ENCODE data around the gene SPTBN1. TPM values are rescaled to one million over a fixed set of nuclear protein-coding genes. Genes with fewer than 3 reads are reported as not detected.

SPTBN1 gene
- total RNA-seq, 6 experiments from 2014 or later, result 128 to 169 (median 159) TPM

DNA sequence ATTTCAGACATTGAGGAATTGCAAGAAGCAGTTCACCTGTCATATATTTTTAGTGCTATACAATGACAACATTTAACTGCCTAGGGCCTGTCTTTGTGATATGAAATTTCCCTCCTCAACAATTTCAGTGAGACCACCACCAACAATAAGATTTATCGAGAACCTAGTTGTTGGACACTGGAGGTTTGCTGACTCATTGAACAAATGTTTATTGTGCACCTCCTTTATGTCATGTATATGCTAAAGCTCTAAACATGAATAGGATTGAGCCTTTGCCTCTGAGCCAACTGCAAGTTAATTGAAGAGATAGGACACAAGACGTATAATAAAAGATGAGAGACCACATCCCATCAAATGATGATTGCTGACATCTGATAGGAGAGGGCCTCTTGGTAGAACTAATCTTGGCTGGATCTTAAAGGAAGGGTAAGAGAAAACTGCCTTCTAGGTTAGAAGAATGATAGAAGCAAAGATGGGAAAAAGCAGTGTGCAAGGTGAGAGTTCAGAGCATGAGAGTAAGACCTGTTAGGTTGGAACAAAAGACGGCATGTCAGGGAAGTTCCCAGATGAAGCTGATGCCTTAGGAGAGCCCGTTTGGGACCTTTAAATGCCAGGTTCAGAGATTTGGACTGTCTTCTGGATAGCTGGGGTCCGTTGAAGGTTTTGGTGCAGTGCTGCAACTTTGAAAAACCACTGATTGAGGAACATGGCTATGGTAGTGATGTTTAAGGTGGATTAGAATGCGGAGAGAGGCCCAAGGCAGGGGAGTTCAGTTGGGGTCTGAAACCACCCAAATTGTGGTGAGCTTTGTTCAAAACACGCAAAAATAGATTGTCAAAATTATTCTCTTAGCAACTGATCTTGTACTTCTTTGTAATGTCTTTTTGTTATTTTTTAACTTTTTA is 134.3 kb downstream of the SPTBN1 start:
- Mint-ChIP-seq H3K36me3 (ENCODE audit: low read depth) (peaks cover 12% of the 10 kb centered on the region), H3K4me3 (no peak overlapping the region), H3K27me3 (ENCODE audit: insufficient read depth) (peaks cover 3% of the 10 kb centered on the region; the same call in 1 of the 2 replicates), H3K4me1 (ENCODE audit: low read depth) (peaks cover 43% of the 10 kb centered on the region), H3K27ac (no peak overlapping the region), H3K9me3 (no peaks in the 10 kb centered on the region)
- DNase-seq, result no peak
- TF ChIP-seq, protein P1, sequence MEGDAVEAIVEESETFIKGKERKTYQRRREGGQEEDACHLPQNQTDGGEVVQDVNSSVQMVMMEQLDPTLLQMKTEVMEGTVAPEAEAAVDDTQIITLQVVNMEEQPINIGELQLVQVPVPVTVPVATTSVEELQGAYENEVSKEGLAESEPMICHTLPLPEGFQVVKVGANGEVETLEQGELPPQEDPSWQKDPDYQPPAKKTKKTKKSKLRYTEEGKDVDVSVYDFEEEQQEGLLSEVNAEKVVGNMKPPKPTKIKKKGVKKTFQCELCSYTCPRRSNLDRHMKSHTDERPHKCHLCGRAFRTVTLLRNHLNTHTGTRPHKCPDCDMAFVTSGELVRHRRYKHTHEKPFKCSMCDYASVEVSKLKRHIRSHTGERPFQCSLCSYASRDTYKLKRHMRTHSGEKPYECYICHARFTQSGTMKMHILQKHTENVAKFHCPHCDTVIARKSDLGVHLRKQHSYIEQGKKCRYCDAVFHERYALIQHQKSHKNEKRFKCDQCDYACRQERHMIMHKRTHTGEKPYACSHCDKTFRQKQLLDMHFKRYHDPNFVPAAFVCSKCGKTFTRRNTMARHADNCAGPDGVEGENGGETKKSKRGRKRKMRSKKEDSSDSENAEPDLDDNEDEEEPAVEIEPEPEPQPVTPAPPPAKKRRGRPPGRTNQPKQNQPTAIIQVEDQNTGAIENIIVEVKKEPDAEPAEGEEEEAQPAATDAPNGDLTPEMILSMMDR (IDR thresholded peaks at IDR 0.05), result no peak

DNA sequence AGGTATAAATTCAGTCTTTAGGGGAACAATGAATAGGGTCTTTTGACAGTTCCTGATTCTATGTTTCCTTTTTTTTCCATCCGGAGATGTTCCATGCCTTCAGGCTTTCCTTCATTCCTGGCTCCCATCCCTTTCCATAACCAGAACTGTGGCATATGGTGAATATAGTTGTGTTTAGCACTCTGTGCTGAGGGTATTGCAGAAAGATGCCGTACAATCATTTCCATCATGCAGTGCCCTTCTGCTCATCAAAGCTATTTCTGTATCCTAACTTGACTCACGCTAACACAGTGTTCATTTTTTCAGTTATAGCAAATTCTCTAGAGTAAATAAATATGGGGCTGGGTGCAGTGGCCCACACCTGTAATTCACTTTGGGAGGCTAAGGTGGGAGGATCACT is 135.4 kb downstream of the SPTBN1 start:
- TF ChIP-seq, protein P1 (IDR thresholded peaks at IDR 0.05), result no peak
- Mint-ChIP-seq H3K27ac (no peak overlapping the region), H3K9me3 (no peaks in the 10 kb centered on the region), H3K4me3 (no peak overlapping the region), H3K36me3 (ENCODE audit: low read depth) (peaks cover 20% of the 10 kb centered on the region), H3K4me1 (ENCODE audit: low read depth) (peaks cover 34% of the 10 kb centered on the region), H3K27me3 (ENCODE audit: insufficient read depth) (peaks cover 3% of the 10 kb centered on the region; the same call in 1 of the 2 replicates)
- no peak for DNase-seq

DNA sequence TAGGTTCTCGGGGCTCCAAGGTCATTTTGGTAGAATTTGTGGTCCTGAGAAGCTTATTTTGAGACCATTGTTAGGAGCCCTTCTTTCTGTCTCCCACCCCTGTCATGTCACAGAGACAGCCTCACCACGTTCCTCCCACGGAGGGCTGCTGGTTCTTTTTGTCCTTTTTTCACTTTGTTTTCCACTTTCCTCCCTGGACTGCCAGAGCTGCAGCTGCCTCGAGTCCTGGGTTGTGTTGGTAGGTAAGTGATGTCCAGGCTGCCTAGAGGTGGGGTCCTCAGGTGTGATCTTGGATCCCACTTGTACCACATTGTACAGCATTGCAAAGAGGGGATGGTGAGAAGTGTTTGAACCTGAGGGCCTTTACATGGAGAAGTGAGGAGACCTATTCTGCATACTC is 137.1 kb downstream of the SPTBN1 start:
- Mint-ChIP-seq H3K27ac (no peak overlapping the region), H3K27me3 (ENCODE audit: insufficient read depth) (no peaks in the 10 kb centered on the region), H3K4me3 (no peak overlapping the region), H3K9me3 (no peaks in the 10 kb centered on the region), H3K4me1 (ENCODE audit: low read depth) (peaks cover 21% of the 10 kb centered on the region), H3K36me3 (ENCODE audit: low read depth) (peaks cover 28% of the 10 kb centered on the region)
- TF ChIP-seq, protein P1 (IDR thresholded peaks at IDR 0.05), result no peak
- DNase-seq, result no peak

DNA sequence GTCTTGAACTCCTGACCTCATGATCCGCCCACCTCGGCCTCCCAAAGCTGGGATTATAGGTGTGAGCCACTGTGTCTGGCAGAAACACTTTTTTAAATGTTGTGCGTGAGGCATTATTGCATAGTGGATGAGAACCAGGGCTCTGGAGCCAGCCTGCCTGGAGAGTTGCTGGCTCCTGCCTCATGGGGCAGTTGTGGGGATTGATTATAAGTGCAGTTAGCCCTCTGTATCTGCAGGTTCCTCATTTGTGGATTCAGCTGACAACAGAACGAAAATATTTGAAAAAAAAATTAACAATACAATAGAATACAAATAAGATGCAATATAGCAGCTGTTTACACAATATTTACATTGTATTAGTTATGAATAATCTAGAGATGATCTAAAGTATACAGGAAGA is 137.9 kb downstream of the SPTBN1 start:
- H3K27ac Mint-ChIP-seq, result no peak overlapping the region
- TF ChIP-seq, protein P1 (IDR thresholded peaks at IDR 0.05), result no peak
- H3K9me3 Mint-ChIP-seq, result no peaks in the 10 kb centered on the region
- H3K4me1 Mint-ChIP-seq (ENCODE audit: low read depth), result peaks cover 25% of the 10 kb centered on the region
- H3K4me3 Mint-ChIP-seq, result no peak overlapping the region
- peaks cover 36% of the 10 kb centered on the region for H3K36me3 Mint-ChIP-seq (ENCODE audit: low read depth)
- no peak for DNase-seq
- no peaks in the 10 kb centered on the region for H3K27me3 Mint-ChIP-seq (ENCODE audit: insufficient read depth)

DNA sequence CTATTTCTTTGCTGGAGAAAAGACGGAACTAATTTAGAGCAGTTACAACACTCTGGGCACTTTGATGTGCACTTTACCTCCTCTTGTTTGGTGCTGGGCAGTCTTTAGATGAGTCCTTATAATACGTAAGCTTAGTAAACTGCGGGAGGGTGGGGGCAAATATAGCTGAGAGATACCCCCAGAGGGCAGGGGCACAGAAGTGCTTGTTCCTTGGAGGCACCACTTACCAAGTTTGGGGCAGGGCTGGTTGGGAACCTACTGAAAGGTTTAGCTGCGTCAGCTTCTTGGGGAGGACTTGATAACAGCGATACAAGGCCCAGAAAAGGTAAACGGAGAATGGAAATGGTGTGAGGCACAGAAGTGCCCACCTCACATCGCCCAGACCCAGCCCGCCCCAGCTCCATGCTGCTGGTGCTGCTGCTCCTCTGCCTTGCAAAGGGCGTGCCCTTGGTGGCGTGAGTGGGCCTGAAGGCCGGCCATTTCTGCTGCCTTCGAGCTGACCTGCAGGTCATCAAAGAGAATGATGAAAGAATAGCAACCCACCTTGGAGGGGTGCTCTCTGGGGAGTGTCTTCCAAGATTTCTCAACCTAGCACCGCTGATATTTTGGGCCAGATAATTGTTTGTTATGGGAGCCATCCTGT is 139.2 kb downstream of the SPTBN1 start:
- Mint-ChIP-seq H3K9me3 (no peaks in the 10 kb centered on the region), H3K27ac (no peak overlapping the region), H3K36me3 (ENCODE audit: low read depth) (peaks cover 45% of the 10 kb centered on the region), H3K4me1 (ENCODE audit: low read depth) (peaks cover 25% of the 10 kb centered on the region), H3K4me3 (no peak overlapping the region), H3K27me3 (ENCODE audit: insufficient read depth) (peaks cover 2% of the 10 kb centered on the region; the same call in 1 of the 2 replicates)
- DNase-seq, result no peak
- TF ChIP-seq, protein P1 (IDR thresholded peaks at IDR 0.05), result no peak
